Neural crest cell (in vitro differentiated cells): ENCODE results near the gene SRBD1. TPM values are rescaled to one million over a fixed set of nuclear protein-coding genes. Genes with fewer than 3 reads are reported as not detected.

Experiments used
- DNase-seq: peaks from one replicate; pipeline ENCODE4 v3.0.0; 2021; ENCODE audit warnings: low read depth, mixed read lengths, low spot score
- H3K27ac Mint-ChIP-seq: one replicate; pipeline ENCODE4 v1.8.0; 2021; ENCODE audit warnings: mild to moderate bottlenecking, mixed read lengths; ENCODE audit not compliant: unreplicated experiment
- H3K27me3 Mint-ChIP-seq: 2 replicates; pipeline ENCODE4 v1.8.0; 2021; ENCODE audit warnings: low read depth, mild to moderate bottlenecking, mixed read lengths
- H3K36me3 Mint-ChIP-seq: 2 replicates; pipeline ENCODE4 v1.8.0; 2021; ENCODE audit warnings: low read depth, mild to moderate bottlenecking, mixed read lengths
- H3K4me1 Mint-ChIP-seq: 2 replicates; pipeline ENCODE4 v1.8.0; 2021; ENCODE audit warnings: mixed read lengths
- H3K4me3 Mint-ChIP-seq: one replicate; pipeline ENCODE4 v1.8.0; 2021; ENCODE audit warnings: mild to moderate bottlenecking, mixed read lengths
- H3K9me3 Mint-ChIP-seq: 2 replicates; pipeline ENCODE4 v1.8.0; 2021; ENCODE audit warnings: mixed read lengths
- total RNA-seq: library from RNA; stranded (reverse); gene quantifications from 2 replicates; pipeline ENCODE4 v1.2.1, GENCODE V29; 2021
- TF ChIP-seq, protein P1 (sequence below): fragments of 200-600 bp; sonication (generic); conservative IDR thresholded peaks from 2 replicates; pipeline ENCODE4 v1.5.0; 2021; ENCODE audit warnings: antibody characterized with exemption, mild to moderate bottlenecking

SRBD1 gene
- total RNA-seq, 1 donor from 2014 or later = 21.4 TPM

- DNase-seq = no peak
- H3K4me3 Mint-ChIP-seq = no peak overlapping the region
- H3K36me3 Mint-ChIP-seq = no peaks in the 10 kb centered on the region
- TF ChIP-seq, protein P1, sequence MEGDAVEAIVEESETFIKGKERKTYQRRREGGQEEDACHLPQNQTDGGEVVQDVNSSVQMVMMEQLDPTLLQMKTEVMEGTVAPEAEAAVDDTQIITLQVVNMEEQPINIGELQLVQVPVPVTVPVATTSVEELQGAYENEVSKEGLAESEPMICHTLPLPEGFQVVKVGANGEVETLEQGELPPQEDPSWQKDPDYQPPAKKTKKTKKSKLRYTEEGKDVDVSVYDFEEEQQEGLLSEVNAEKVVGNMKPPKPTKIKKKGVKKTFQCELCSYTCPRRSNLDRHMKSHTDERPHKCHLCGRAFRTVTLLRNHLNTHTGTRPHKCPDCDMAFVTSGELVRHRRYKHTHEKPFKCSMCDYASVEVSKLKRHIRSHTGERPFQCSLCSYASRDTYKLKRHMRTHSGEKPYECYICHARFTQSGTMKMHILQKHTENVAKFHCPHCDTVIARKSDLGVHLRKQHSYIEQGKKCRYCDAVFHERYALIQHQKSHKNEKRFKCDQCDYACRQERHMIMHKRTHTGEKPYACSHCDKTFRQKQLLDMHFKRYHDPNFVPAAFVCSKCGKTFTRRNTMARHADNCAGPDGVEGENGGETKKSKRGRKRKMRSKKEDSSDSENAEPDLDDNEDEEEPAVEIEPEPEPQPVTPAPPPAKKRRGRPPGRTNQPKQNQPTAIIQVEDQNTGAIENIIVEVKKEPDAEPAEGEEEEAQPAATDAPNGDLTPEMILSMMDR = no peak
- no peaks in the 10 kb centered on the region for H3K27me3 Mint-ChIP-seq
- peaks cover 11% of the 10 kb centered on the region for H3K4me1 Mint-ChIP-seq
- H3K9me3 Mint-ChIP-seq = peaks cover 3% of the 10 kb centered on the region
- H3K27ac Mint-ChIP-seq = no peak overlapping the region
Measured at GRCh38 chr2:45622336-45623075, 11.4 kb upstream of the SRBD1 start.

- Mint-ChIP-seq H3K27ac (no peak overlapping the region), H3K27me3 (no peaks in the 10 kb centered on the region), H3K9me3 (peaks cover 3% of the 10 kb centered on the region), H3K4me1 (peaks cover 11% of the 10 kb centered on the region), H3K36me3 (no peaks in the 10 kb centered on the region), H3K4me3 (no peak overlapping the region)
- TF ChIP-seq, protein P1 = no peak
- DNase-seq = no peak
Measured at GRCh38 chr2:45617496-45617895, 6.4 kb upstream of the SRBD1 start.

DNA sequence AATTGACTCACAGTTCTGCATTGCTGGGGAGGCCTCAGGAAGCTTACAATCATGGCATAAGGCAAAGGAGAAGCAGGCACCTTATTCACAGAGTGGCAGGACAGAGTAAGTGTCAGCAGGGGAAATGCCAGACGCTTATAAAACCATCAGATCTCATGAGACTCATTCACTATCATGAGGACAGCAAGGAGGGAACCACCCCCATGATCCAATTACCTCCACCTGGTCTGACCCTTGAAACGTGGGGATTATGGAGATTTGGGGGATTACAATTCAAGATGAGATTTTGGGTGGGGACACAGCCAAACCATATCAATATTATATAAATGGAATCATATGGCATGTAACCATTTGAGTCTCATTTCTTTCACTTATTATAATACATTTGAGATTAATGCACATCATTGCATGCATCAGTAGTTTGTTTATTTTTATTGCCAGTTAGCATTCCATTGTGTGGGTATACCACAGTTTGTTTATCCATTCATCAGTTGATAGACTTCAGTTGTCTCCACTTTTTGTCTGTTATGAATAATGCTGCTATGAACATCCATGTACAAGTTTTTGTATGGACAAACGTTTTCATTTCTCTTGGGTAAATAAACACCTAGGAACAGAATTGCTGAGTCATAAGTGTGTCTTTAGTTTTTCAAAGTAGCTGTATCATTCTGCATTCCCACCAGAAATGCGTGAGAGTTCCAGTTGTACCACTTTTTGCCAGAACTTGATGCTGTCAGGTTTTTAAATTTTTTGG, 5.8 kb upstream of the SRBD1 start:
- TF ChIP-seq, protein P1 = no peak
- no peak overlapping the region for H3K4me3 Mint-ChIP-seq
- peaks cover 3% of the 10 kb centered on the region for H3K9me3 Mint-ChIP-seq
- H3K36me3 Mint-ChIP-seq = no peaks in the 10 kb centered on the region
- peaks cover 11% of the 10 kb centered on the region for H3K4me1 Mint-ChIP-seq
- H3K27me3 Mint-ChIP-seq = no peaks in the 10 kb centered on the region
- no peak overlapping the region for H3K27ac Mint-ChIP-seq
- no peak for DNase-seq

DNA sequence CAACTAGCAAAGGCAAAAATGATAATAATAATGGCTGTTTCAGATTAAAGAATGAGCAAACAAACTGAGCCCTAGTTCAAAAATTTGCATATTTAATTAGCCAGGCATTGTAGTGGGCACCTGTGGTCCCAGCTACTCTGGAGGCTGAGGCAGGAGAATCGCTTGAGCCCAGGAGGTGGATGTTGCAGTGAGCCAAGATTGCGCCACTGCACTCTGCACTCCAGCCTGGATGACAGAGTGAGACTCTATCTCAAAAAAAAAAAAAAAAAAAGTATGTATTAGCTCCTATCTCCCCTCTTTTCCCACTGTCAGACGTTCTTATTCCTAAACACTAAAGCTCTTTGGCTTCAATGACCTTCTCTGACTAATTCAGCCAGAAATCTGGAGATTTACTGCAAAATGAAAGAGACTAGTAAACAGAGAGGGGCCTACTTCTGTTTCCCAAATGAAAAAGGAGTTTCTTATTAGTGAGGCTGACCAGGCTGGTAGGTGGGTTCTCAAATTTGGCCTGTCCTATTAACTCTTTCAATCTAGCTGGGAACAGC, 3.9 kb upstream of the SRBD1 start:
- TF ChIP-seq, protein P1 = no peak
- H3K27me3 Mint-ChIP-seq = no peaks in the 10 kb centered on the region
- peaks cover 15% of the 10 kb centered on the region for H3K4me1 Mint-ChIP-seq
- no peak overlapping the region for H3K27ac Mint-ChIP-seq
- H3K4me3 Mint-ChIP-seq = no peak overlapping the region
- no peaks in the 10 kb centered on the region for H3K36me3 Mint-ChIP-seq
- no peaks in the 10 kb centered on the region for H3K9me3 Mint-ChIP-seq
- DNase-seq = no peak

DNA sequence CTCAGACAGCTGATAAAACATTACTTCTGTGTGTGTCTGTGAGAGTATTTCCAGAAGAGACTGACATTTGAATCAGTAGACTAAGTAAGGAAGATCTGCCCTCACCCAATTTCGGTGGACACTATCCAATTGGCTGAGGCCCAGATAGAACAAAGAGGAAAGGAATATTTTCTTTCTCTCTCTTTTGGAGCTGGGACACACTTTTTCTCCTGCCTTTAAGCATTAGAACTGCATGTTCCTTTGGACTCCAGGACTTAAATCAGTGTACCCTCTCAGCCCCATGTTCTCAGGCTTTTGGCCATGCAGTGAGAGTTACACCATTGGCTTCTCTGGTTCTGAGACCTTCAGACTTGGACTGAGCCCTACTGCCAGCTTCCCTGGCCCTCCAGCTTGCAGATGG, 3.3 kb upstream of the SRBD1 start:
- Mint-ChIP-seq H3K36me3 (no peaks in the 10 kb centered on the region), H3K4me3 (no peak overlapping the region)

More for the DNA sequence above, 3.3 kb upstream of the SRBD1 start:
- DNase-seq = no peak
- TF ChIP-seq, protein P1 = no peak
- no peaks in the 10 kb centered on the region for H3K27me3 Mint-ChIP-seq
- peaks cover 19% of the 10 kb centered on the region for H3K4me1 Mint-ChIP-seq
- H3K9me3 Mint-ChIP-seq = no peaks in the 10 kb centered on the region
- no peak overlapping the region for H3K27ac Mint-ChIP-seq
